KMS-11 (cell line): ENCODE measurements around the gene PRR22.
A peak's percentile ranks its signal among the peaks of the same experiment; 100 is the strongest.

Source experiments
- H2AFZ ChIP-seq: fragments of 200-600 bp; sonication (generic); 2 replicates; pipeline ENCODE4 v1.6.1; 2016; ENCODE audit warnings: antibody characterized with exemption, mixed run types, low read depth
- H3K27ac ChIP-seq: fragments of 200-600 bp; sonication (generic); 2 replicates; pipeline ENCODE4 v1.6.1; 2016; ENCODE audit warnings: mild to moderate bottlenecking, mixed run types
- H3K27me3 ChIP-seq: fragments of 200-600 bp; sonication (generic); 2 replicates; pipeline ENCODE4 v1.6.1; 2017; ENCODE audit warnings: mild to moderate bottlenecking, low read depth, mixed run types, moderate library complexity; ENCODE audit not compliant: insufficient read depth
- H3K36me3 ChIP-seq: fragments of 200-600 bp; sonication (generic); 2 replicates; pipeline ENCODE4 v1.6.1; 2017; ENCODE audit warnings: mild to moderate bottlenecking, mixed run types; ENCODE audit not compliant: insufficient read depth
- H3K4me1 ChIP-seq: fragments of 200-600 bp; sonication (generic); 2 replicates; pipeline ENCODE4 v1.6.1; 2016; ENCODE audit warnings: mild to moderate bottlenecking, low read depth, mixed run types; ENCODE audit not compliant: poor library complexity, severe bottlenecking
- H3K4me2 ChIP-seq: fragments of 200-600 bp; sonication (generic); 2 replicates; pipeline ENCODE4 v1.7.0; 2016; ENCODE audit warnings: mild to moderate bottlenecking, mixed run types
- H3K4me3 ChIP-seq: fragments of 200-600 bp; sonication (generic); IDR thresholded peaks from 2 replicates; pipeline ENCODE4 v1.6.1; 2017; ENCODE audit warnings: low read depth, low read length, mixed read lengths; ENCODE audit not compliant: insufficient read depth
- H3K79me2 ChIP-seq: fragments of 200-600 bp; sonication (generic); 2 replicates; pipeline ENCODE4 v1.6.1; 2016; ENCODE audit warnings: low read depth, mixed run types; ENCODE audit not compliant: insufficient read depth
- H3K9ac ChIP-seq: fragments of 200-600 bp; sonication (generic); 2 replicates; pipeline ENCODE4 v1.6.1; 2016; ENCODE audit warnings: mild to moderate bottlenecking, mixed run types
- H4K20me1 ChIP-seq: fragments of 200-600 bp; sonication (generic); 2 replicates; pipeline ENCODE4 v1.6.1; 2016; ENCODE audit warnings: mild to moderate bottlenecking, mixed run types; ENCODE audit not compliant: insufficient read depth
- CTCF ChIP-seq: fragments of 200-600 bp; sonication (generic); conservative IDR thresholded peaks from 2 replicates; pipeline ENCODE4 v1.6.1; 2017; ENCODE audit warnings: low read depth, mild to moderate bottlenecking, antibody characterized with exemption, low read length, moderate library complexity, mixed read lengths

Gene PRR22

GRCh38 chr19:5826531-5827341 lies 42.2 kb upstream of the PRR22 start:
- H3K36me3 ChIP-seq = no peaks in the 10 kb centered on the region
- no peaks in the 10 kb centered on the region for H3K27me3 ChIP-seq
- no peaks in the 10 kb centered on the region for H4K20me1 ChIP-seq
- H3K79me2 ChIP-seq = no peaks in the 10 kb centered on the region
- H3K9ac ChIP-seq = no peak overlapping the region
- peak overlapping the region; percentile 73 for H3K4me2 ChIP-seq
- peak overlapping the region; percentile 47; the same call in 1 of the 2 replicates for H2AFZ ChIP-seq
- H3K4me3 ChIP-seq = no peak overlapping the region
- peak overlapping the region; percentile 13; the same call in 1 of the 2 replicates for H3K27ac ChIP-seq
- TF ChIP-seq CTCF = no peak
- peaks cover 14% of the 10 kb centered on the region for H3K4me1 ChIP-seq

- TF ChIP-seq CTCF = no peak
- H3K4me3 ChIP-seq = no peak overlapping the region
- H3K4me2 ChIP-seq = no peak overlapping the region
- no peaks in the 10 kb centered on the region for H3K27me3 ChIP-seq
- no peak overlapping the region for H3K27ac ChIP-seq
- no peaks in the 10 kb centered on the region for H4K20me1 ChIP-seq
- H3K36me3 ChIP-seq = no peaks in the 10 kb centered on the region
- peaks cover 14% of the 10 kb centered on the region for H3K4me1 ChIP-seq
- H3K79me2 ChIP-seq = no peaks in the 10 kb centered on the region
- no peak overlapping the region for H2AFZ ChIP-seq
- no peak overlapping the region for H3K9ac ChIP-seq
Measured at GRCh38 chr19:5825178-5825577, 40.6 kb upstream of the PRR22 start.

- H4K20me1 ChIP-seq = no peaks in the 10 kb centered on the region
- no peaks in the 10 kb centered on the region for H3K36me3 ChIP-seq
- H2AFZ ChIP-seq = no peak overlapping the region
- peaks cover 14% of the 10 kb centered on the region for H3K4me1 ChIP-seq
- H3K4me3 ChIP-seq = no peak overlapping the region
- H3K4me2 ChIP-seq = no peak overlapping the region
- H3K27ac ChIP-seq = no peak overlapping the region
- H3K9ac ChIP-seq = no peak overlapping the region
- no peak for TF ChIP-seq CTCF
- H3K79me2 ChIP-seq = no peaks in the 10 kb centered on the region
- no peaks in the 10 kb centered on the region for H3K27me3 ChIP-seq
Measured at GRCh38 chr19:5824751-5825150, 40.2 kb upstream of the PRR22 start.

- TF ChIP-seq CTCF = no peak
- no peak overlapping the region for H3K27ac ChIP-seq
- no peak overlapping the region for H3K9ac ChIP-seq
- no peaks in the 10 kb centered on the region for H3K27me3 ChIP-seq
- no peaks in the 10 kb centered on the region for H4K20me1 ChIP-seq
- no peak overlapping the region for H2AFZ ChIP-seq
- H3K4me3 ChIP-seq = no peak overlapping the region
- peaks cover 14% of the 10 kb centered on the region for H3K4me1 ChIP-seq
- H3K79me2 ChIP-seq = no peaks in the 10 kb centered on the region
- no peaks in the 10 kb centered on the region for H3K36me3 ChIP-seq
- H3K4me2 ChIP-seq = no peak overlapping the region
Measured at GRCh38 chr19:5823579-5824281, 39.2 kb upstream of the PRR22 start.
